HG02884 (cell line): Measurements from ENCODE around the gene WSCD1.

Experiments used
- ATAC-seq: cut with Tn5 transposase; IDR thresholded peaks from one replicate; pipeline ENCODE4 v1.9.1; 2021; ENCODE audit warnings: mild to moderate bottlenecking, moderate library complexity; ENCODE audit not compliant: unreplicated experiment

The WSCD1 gene

DNA sequence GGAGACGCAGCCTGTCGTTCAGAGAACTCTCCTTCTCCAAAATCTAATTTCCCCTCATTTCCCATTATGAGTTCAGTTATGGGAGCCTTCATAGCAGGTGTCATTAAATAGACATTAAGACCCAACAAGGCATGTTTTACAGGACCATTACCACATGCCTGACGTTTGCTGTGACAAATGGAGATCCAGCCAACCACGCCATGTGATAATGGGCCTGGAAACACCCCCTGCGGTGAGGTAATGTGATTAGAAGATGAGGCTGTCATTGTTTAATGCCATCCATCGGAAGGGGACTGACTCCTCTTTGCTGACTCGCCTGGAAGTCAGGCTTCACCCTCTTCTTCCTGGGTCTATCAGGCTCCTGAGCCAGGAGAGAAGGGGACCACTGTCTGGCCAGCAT lies 76.9 kb downstream of the WSCD1 start:
- ATAC-seq = no peak

DNA sequence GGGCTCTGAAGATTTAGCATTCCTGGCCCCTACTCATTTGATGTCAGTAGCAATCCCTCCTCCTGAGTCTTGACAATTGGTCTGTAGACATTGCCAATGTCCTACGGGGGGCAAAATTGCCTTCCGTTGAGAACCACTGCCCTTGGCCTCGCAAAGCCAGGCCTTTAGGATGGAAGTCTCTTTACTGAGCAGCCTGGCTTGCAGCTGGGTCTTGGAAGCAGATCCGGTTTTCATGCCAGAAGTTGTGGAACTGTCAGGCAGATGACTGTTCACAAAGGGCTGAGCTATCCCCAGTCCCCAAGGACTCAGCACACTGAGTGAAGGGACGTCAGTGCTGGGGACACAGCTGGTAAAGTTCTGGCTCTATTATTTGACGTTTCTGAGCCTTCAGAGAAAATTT lies 83.2 kb downstream of the WSCD1 start:
- no peak for ATAC-seq

DNA sequence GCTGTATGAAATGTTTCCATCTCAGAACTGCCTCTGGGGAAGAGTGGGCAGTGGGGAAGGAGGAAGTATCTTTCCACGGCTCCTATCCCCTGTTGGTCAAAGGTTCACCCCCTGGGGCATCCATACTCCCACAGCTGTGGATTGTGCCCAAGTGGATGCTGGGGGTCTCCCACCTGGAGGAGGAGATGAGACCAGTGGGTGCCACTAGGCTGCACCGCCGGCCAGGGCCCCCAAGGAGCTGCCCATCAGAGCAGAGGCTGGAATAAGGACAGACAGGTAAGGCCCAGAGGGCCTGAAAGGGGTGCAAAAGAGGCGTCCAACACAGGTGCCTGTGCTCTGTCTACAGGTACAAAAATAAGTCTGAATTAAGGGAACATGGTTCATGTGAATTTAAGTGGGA lies 87.5 kb downstream of the WSCD1 start:
- ATAC-seq = no peak

GRCh38 chr17:6159541-6160231 lies 89.5 kb downstream of the WSCD1 start:
- no peak for ATAC-seq

- no peak for ATAC-seq
Measured at GRCh38 chr17:6160232-6160555, 90.0 kb downstream of the WSCD1 start.

- ATAC-seq = no peak
Measured at GRCh38 chr17:6160911-6161855, 91.0 kb downstream of the WSCD1 start.

- ATAC-seq = no peak
Measured at GRCh38 chr17:6162216-6162615, 92.0 kb downstream of the WSCD1 start.

DNA sequence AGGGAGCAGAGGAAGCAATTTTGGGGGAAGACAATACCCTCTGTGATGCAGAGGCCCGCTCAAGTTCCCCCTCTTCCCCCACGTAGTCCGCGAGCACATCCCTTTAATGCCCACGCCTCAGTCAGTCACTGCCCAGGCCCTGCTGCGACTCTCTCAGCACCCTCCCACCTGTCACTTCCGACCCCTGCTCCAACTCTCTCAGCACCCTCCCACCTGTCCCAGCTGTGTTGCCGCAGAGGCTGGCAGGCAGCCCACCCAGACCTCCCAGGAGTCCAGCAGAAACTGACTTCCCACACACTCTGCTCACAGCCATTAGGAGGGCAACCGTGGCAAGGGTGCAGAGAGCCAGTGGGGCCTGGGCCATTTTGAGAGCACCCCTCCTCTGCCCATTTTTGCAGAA lies 92.7 kb downstream of the WSCD1 start:
- no peak for ATAC-seq

- ATAC-seq = no peak
Measured at GRCh38 chr17:6163612-6164333, 93.6 kb downstream of the WSCD1 start.

- no peak for ATAC-seq
Measured at GRCh38 chr17:6164996-6165395, 94.8 kb downstream of the WSCD1 start.

- ATAC-seq = no peak
Measured at GRCh38 chr17:6165806-6166205, 95.6 kb downstream of the WSCD1 start.

- ATAC-seq = no peak
Measured at GRCh38 chr17:6166492-6167179, 96.5 kb downstream of the WSCD1 start.

- no peak for ATAC-seq
Measured at GRCh38 chr17:6168296-6168695, 98.1 kb downstream of the WSCD1 start.

DNA sequence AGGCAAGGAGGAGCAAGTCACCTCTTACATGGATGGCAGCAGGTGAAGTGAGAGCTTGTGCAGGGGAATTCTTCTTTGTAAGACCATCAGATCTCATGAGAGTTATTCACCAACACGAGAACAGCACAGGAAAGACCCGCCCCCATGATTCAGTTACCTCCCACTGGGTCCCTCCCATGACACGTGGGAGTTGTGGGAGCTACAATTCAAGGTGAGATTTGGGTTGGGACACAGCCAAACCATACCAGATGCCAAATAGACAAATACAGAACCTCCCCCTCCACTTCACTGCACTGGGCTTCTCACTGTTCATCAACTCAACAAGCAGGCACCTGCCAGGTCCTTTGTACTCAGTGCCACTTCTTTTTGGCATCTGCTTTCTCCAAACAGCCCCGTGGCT lies 100.2 kb downstream of the WSCD1 start:
- ATAC-seq = no peak

GRCh38 chr17:6172642-6173330 lies 102.6 kb downstream of the WSCD1 start:
- no peak for ATAC-seq

DNA sequence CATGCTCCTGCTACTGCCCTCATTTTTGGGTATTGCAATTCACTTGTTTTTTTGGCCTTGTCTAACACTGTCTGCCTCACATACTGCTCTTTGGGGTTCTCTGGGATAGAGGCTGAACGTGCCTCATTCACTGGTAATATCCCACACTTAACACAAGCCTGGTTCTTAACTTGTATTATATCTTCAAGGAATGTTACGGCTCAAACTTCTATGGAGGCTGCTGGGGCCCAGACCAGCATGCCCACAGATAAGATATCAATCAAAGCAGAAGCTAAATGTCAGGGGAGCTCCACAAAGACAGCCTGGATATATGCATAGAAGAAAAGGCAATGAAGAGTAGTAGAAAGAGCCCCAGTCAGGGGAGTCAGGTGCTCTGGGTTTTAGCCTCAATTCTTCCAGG lies 103.5 kb downstream of the WSCD1 start:
- no peak for ATAC-seq
